ENCODE results near the gene CELF6.

DNA sequence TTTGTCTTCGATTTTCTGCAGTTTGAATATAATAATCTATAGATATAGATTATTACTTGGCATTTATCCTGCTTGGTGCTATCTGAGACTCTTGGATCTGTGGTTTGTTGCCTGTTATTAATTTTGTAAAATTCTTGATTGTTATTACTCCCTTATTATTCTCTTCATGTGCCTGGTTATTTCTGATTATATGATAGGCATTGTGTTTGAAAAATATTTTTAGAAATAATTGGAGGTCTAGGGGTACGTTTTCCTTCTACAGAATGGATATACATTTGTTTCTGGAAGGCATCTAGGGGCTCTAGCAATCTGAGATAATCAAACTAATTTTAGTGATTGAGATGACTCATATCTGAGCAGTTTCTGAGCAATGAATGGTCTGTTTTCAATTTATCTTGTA, 14.9 kb upstream of the CELF6 start:
- TF ChIP-seq REST (IDR thresholded peaks at IDR 0.05; ENCODE audit: low read depth), result no peak
- TF ChIP-seq TEAD4 (IDR thresholded peaks at IDR 0.05), result no peak

Measured in Ishikawa (cell line).